Panc1 (cell line): ENCODE data around the gene HMGCLL1. TPM values are rescaled to one million over a fixed set of nuclear protein-coding genes. Genes with fewer than 3 reads are reported as not detected.

Experiments used
- ATAC-seq: fragments of 200-7000 bp; cut with Tn5 transposase; 2 replicates; pipeline ENCODE4 v1.9.1; 2020; ENCODE audit warnings: mild to moderate bottlenecking, moderate library complexity
- BruUV-seq: library from RNA; stranded (reverse); fragments of 400-500 nt; replicated peaks from 2 replicates; lab custom pipeline; 2021; lab: Mats Ljungman, UMichigan
- CTCF ChIA-PET: fragments of 300-600 bp; sonication (Branson Sonifier 250); formaldehyde crosslinking; loops from one replicate; lab custom pipeline; 2022; ENCODE audit warnings: antibody characterized with exemption; lab: Charles Lee
- POLR2A ChIA-PET: fragments of 300-600 bp; sonication (Branson Sonifier 250); formaldehyde crosslinking; loops from one replicate; lab custom pipeline; 2022; ENCODE audit warnings: antibody characterized with exemption; lab: Charles Lee
- DNase-seq: peaks from one replicate; pipeline ENCODE4 v3.0.0-alpha.2; 2010; ENCODE audit warnings: low read depth, low spot score
- H3K27ac ChIP-seq: 2 replicates; pipeline ENCODE4 v1.5.1; 2011; ENCODE audit warnings: mild to moderate bottlenecking, low read length, inconsistent platforms
- H3K27me3 ChIP-seq: fragments of 200-500 bp; sonication (Bioruptor generic); 2 replicates; pipeline ENCODE4 v1.6.0; 2014; ENCODE audit warnings: low read length, inconsistent platforms; ENCODE audit not compliant: control insufficient read depth, insufficient read depth
- H3K36me3 ChIP-seq: fragments of 200-500 bp; sonication (Bioruptor generic); 2 replicates; pipeline ENCODE4 v1.5.1; 2014; ENCODE audit warnings: inconsistent platforms, mild to moderate bottlenecking, low read length, moderate library complexity; ENCODE audit not compliant: control insufficient read depth, insufficient read depth
- H3K4me1 ChIP-seq: 2 replicates; pipeline ENCODE4 v1.5.1; 2011; ENCODE audit warnings: inconsistent platforms, mild to moderate bottlenecking, low read length, moderate library complexity; ENCODE audit not compliant: control insufficient read depth, insufficient read depth
- H3K4me3 ChIP-seq, 2 experiments: 2 replicates each; pipeline ENCODE4 v1.5.1; 2011 to 2012; ENCODE audit warnings: low read depth in 2 of 2, low read length in 2 of 2, mild to moderate bottlenecking in 2 of 2, inconsistent platforms in 1 of 2, moderate library complexity in 1 of 2
- H3K9me3 ChIP-seq: fragments of 200-500 bp; sonication (Bioruptor generic); 2 replicates; pipeline ENCODE4 v1.5.1; 2014; ENCODE audit warnings: low read depth, mild to moderate bottlenecking, inconsistent platforms, low read length, moderate library complexity; ENCODE audit not compliant: control insufficient read depth, insufficient read depth
- CTCF ChIP-seq: fragments of 450-650 bp; IDR thresholded peaks from 2 replicates; pipeline ENCODE4 v1.5.1; 2017; ENCODE audit warnings: mild to moderate bottlenecking
- POLR2AphosphoS5 ChIP-seq: IDR thresholded peaks from 2 replicates; pipeline ENCODE4 v1.6.1; 2012; ENCODE audit warnings: mild to moderate bottlenecking, low read depth, low read length, moderate library complexity
- REST ChIP-seq, 2 experiments: IDR thresholded peaks; 2 replicates each; pipeline ENCODE4 v1.6.1; 2011 to 2012; ENCODE audit warnings: low read depth in 2 of 2, control low read depth in 1 of 2, low read length in 1 of 2, mild to moderate bottlenecking in 1 of 2, moderate library complexity in 1 of 2; ENCODE audit not compliant: insufficient read depth in 1 of 2
- SIN3A ChIP-seq: IDR thresholded peaks from 2 replicates; pipeline ENCODE4 v1.6.1; 2012; ENCODE audit warnings: low read depth, mild to moderate bottlenecking, low read length, moderate library complexity, borderline replicate concordance; ENCODE audit not compliant: insufficient read depth
- TCF7L2 ChIP-seq: IDR thresholded peaks from 2 replicates; pipeline ENCODE4 v1.6.1; 2011; ENCODE audit warnings: mild to moderate bottlenecking, low read depth, low read length, inconsistent platforms
- in situ Hi-C: cut with HindIII; loops from 2 replicates; pipeline ENCODE4 v1.10.0; 2016; ENCODE audit warnings: low sequenced_read_pairs, low pct_unique_long_range_greater_than_20kb
- intact Hi-C: fragments of 100-400 bp; cut with micrococcal nuclease; formaldehyde crosslinking; loops from one replicate; pipeline ENCODE4 v1.10.0; 2022; ENCODE audit not compliant: unreplicated experiment
- total RNA-seq: library from RNA; stranded (reverse); gene quantifications from one replicate; pipeline ENCODE4 v1.2.1, GENCODE V29; 2021; ENCODE audit not compliant: unreplicated experiment

The HMGCLL1 gene
- total RNA-seq, 1 experiment from 2014 or later, result not detected

- Histone ChIP-seq H3K27me3 (no peaks in the 10 kb centered on the region), H3K4me1 (peaks cover 12% of the 10 kb centered on the region), H3K4me3 (no peak overlapping the region), H3K36me3 (no peaks in the 10 kb centered on the region), H3K9me3 (no peaks in the 10 kb centered on the region), H3K27ac (peak overlapping the region; percentile 37; the same call in 1 of the 2 replicates)
- no peak for TF ChIP-seq SIN3A
- TF ChIP-seq CTCF, result no peak
- TF ChIP-seq REST (IDR thresholded peaks at IDR 0.05; ENCODE audit: insufficient read depth in 1 of 2, low read depth in 2 of 2, low read length in 1 of 2), result no peak
- no peak for TF ChIP-seq TCF7L2
- TF ChIP-seq POLR2AphosphoS5, result no peak
- ChIA-PET CTCF (no interaction called here), POLR2A (no interaction called here)
- in situ Hi-C loops, result no loop called here
- intact Hi-C loops, result no loop called here
- BruUV-seq, result no TSS peak
- DNase-seq (no peak), ATAC-seq (no peak)
These were observed 129.0 kb downstream of the HMGCLL1 start for GRCh38 chr6:55450005-55450404.

GRCh38 chr6:55449225-55449624 lies 129.8 kb downstream of the HMGCLL1 start:
- TF ChIP-seq SIN3A (no peak), CTCF (peak; percentile 75)
- H3K27me3 ChIP-seq, result no peaks in the 10 kb centered on the region
- DNase-seq (no peak), ATAC-seq (no peak)
- H3K36me3 ChIP-seq, result no peaks in the 10 kb centered on the region
- peaks cover 12% of the 10 kb centered on the region for H3K4me1 ChIP-seq
- no peaks in the 10 kb centered on the region for H3K9me3 ChIP-seq
- no TSS peak for BruUV-seq
- intact Hi-C loops, result loop anchor here (10.0 kb wide), 2 partner anchors 236 to 846 kb away; no protein-coding TSS in a partner anchor
- POLR2A ChIA-PET, result no interaction called here
- in situ Hi-C loops, result no loop called here
- CTCF ChIA-PET, result no interaction called here
- H3K27ac ChIP-seq, result peak overlapping the region; percentile 37; the same call in 1 of the 2 replicates
- no peak overlapping the region for H3K4me3 ChIP-seq
